Left hindlimb (tissue), 1 donor: Measurements from ENCODE around the gene TUBB2B.
"Not testable (repeated sequence)": the region's sequence is repeated elsewhere in the genome, so short reads cannot be mapped to it uniquely, and the experiment has no call there.

Experiments
- DNase-seq: peaks from one replicate; pipeline ENCODE4 v3.0.0-alpha.2; 2018

TUBB2B gene

DNA sequence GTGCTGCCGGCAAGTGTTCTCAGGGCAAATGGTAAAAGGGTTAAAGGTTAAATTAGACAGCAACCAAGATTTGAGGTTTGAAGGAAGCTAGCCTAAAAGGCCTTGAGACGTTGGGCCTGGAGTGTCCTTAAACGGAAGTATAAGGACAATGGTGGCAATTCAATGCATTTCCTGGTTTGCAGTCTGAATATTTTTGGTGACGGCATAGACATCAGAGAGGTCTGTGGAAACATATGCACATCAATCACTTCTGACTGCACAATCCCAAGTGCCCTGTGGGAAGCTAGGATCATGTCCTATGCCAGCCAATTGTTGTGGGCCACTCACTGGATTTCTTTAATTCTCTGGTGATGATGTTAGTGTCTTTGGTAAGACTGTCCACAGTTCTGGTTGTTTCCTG lies 44.4 kb downstream of the TUBB2B start:
- DNase-seq = no peak

DNA sequence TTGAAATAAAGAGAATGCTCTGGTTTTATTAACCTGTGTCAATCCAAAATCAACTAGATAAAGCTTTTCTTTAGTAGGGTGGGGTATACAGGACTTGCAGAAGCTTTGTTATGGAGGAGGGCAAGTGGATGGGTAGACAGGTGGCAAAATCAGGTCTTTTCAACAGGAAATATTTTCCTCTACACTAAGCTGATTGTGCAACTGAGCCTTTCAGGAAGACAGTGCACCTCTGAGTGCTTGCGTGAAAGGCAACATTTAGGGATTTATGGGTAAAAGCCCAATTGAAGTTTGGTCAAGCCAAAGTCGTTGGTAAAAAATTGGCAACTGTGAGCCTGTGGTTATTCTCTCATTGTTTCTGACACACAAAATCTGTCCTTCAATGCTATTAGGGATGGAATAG lies 46.3 kb downstream of the TUBB2B start:
- DNase-seq = no peak

DNA sequence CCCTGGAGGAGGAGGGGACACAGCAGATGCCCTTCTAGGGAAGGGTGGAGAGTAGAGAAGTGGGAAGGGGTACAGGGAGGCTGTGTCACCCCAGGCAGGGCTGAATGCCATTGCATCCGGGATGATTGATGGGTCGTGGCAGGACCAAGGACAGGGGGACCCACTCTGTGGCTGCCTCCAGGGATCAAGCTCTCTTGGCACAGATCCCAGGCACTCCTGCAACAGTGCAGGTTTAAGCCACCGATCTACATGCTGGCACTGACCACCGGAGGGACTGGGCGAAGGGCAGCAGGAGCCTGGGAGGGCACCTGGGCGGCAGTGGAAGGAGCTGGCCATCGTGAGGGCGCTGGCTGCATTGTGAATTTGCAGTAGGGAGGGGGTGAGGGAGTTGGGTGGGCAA lies 47.5 kb downstream of the TUBB2B start:
- not testable (repeated sequence) for DNase-seq

DNA sequence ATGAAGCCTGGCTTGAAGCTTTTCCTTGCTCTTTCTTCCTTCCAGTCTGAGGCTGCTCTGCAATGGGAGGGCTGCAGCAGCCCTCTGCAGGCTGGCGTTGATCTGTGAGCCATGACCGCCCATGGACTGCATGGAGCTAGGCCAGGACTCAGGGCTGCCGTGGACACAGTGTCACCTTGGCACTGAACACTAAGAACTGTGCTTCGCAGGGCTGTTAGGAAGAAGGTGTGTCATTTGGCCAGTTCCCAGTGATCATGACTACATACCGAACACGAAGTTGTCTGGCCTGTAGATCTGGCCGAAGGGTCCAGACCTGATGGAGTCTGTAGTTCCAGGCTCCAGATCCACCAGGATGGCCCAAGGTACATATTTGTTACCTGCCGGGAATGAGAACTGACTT lies 48.8 kb downstream of the TUBB2B start:
- DNase-seq = not testable (repeated sequence)

DNA sequence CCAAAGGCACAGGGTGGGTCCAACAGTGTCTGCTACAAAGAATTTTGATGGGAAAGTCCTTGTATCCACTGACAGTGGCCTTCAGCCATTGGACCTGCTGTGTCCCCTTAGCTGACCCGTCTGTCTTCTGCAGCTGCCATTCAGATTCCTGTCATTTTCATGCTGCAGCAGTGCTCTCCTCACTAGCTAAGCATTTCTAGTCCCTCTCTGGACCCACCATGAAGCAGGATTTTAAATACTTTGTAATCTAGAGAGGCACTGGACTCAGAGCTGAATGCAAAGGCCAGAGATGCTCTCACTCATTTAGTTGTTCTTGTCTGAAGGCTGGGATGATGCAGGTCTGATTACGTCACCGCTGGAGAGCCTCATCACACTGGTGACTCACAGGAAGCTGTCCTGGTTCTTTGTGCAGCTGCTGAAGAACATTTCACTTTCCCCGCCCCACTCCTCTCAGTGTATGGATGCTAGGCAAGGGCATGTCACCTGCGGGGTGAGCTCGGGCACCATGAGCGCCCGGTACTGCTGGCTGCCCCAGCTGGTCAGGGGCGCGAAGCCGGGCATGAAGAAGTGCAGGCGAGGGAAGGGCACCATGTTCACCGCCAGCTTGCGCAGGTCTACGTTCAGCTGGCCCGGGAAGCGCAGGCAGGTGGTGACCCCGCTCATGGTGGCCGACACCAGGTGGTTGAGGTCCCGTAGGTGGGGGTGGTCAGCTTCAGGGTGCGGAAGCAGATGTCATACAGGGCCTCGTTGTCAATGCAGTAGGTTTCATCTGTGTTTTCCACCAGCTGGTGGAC lies 50.7 kb downstream of the TUBB2B start:
- no peak for DNase-seq

DNA sequence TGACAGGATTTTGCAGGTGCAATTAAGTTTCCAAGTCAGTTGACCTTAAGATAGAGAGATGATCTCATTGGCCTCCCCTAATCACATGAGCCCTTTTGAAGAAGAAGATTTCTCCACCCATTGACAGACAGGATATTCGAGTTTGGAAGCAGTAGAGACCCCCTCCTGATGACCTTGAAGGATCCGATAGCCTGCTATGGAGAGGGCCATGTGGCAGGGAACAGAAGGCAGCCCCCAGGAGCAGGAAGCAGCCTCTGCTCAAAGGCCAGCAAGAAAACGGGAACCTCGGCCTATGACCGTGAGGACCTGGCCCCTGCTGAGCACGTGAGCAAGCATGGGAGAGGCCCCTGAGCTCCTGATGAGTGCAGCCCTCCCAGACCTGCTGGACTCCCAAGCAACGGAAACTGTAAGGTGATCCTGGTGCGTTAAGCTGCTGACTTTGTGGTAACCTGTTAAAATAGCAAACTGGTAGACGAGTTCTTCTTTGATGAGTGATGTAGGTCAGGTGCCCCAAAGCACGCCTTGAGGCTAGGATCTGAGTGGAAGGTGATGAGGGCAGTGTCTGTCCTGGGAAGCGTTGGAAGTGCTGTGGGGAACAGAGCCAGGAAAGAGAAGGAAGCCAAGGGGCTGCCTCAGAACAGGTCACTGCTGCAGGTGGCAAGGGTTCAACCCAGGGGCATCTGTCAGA lies 51.6 kb downstream of the TUBB2B start:
- no peak for DNase-seq
